GM10847 (cell line): ENCODE data around the gene PDE5A.

Experiments used
- POLR2A ChIP-seq: IDR thresholded peaks from 2 replicates; pipeline ENCODE4 v1.6.1; 2011; ENCODE audit not compliant: insufficient read length; ENCODE audit errors: extremely low read depth

Gene PDE5A

DNA sequence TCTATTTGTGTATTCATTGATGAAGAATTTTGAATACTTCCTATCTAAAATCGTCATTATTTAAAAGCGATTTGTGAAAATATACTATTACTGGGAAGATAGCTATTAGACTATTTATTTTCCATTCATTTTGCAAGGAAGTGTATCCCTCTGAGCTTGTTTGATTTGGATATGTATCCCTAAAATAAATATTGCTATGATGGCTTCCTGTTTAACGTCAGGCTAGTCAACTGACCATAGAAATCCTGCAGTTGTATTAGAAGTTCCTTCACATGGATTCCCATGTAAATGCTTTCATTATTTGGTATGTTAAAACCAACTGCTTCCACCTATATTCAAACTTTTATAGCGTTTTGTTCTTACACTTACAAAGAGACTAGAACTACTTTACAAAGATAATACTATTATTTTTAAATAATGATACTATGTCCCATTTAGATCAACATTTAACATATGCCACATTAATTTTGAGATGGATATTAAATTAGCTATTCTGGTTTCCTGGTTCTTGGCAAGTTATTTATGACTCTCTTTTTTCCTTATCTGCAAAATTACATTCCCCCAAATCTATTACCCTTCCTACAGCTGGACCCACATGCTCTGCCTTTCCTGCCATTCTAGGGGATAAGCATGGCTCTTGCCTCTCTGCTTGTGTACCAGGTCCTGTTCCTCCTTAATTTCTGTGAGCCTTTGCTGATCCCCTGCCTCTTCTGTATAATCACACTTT, 26.7 kb upstream of the PDE5A start:
- no peak for TF ChIP-seq POLR2A

DNA sequence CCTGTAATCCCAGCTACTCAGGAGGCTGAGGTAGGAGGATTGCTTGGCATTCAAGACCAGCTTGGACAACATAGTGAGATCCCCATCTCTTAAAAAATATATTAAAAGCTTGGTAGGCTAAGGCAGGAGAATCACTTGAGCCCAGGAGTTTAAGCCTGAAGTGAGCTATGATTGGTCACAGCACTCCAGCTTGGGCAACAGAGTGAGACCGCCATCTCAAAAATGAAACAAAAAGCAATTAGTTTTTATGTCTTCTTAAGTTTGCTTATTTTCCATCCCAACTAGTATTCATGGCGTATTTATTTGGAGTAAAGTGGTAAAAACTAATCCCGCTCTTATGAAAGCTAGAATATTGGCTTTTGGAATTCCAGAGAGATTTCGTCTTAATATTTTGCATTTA, 25.4 kb upstream of the PDE5A start:
- TF ChIP-seq POLR2A, result no peak

DNA sequence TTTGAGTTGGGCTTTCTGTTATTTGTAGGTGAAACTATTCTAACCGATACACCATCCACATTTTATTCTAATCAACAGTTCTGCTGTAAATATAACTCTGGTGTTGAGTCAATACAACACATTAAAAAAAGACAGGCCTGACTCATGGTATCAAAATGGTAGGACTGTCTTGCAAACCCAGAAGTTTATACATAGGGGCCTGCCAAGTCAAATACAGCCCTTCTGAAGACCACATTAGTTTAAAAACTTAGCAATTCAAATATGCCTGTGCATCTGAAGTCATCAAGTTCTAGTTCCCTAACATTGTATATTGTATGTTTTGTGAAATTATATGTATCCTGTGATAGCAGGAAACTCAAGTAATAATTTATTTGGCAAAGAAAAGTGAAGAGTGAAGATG, 24.4 kb upstream of the PDE5A start:
- TF ChIP-seq POLR2A, result no peak

DNA sequence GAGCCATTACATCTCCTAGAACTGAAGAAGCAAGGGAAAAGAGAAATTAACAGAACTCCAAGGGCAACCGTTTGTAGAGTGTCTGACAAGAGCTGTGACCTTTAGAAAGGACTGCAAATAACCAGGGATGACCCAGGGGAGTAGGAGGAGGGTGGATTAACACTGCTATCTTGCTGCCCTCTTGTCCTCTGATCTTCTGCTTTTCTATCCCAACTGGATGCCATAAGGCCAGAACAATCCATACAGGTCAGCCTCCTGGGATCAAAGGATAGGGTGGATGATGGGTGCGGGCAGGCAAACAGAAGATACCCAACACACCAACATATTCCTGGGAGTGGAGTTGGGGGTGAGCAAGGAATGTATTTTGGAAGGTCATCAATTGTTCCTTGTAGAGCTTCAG, 19.8 kb upstream of the PDE5A start:
- no peak for TF ChIP-seq POLR2A

DNA sequence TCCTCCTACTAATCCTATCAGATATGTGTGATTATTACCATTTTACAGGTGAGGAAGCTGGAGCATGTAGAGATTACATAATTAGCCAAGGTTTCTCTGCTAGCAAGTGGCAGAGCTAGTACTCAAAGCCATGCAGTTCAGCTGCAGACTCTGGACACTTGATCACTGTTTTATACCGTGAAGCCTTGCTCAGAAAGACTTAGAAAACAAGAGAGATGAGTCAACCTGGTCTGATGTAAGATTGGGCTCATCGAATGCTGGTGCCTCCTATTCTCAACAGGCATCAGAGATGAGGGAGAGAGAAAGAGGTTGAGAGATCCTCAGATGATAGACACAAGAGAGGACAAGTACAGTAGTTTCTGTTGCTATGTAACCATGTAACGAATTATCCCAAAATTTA, 19.0 kb upstream of the PDE5A start:
- TF ChIP-seq POLR2A, result no peak

DNA sequence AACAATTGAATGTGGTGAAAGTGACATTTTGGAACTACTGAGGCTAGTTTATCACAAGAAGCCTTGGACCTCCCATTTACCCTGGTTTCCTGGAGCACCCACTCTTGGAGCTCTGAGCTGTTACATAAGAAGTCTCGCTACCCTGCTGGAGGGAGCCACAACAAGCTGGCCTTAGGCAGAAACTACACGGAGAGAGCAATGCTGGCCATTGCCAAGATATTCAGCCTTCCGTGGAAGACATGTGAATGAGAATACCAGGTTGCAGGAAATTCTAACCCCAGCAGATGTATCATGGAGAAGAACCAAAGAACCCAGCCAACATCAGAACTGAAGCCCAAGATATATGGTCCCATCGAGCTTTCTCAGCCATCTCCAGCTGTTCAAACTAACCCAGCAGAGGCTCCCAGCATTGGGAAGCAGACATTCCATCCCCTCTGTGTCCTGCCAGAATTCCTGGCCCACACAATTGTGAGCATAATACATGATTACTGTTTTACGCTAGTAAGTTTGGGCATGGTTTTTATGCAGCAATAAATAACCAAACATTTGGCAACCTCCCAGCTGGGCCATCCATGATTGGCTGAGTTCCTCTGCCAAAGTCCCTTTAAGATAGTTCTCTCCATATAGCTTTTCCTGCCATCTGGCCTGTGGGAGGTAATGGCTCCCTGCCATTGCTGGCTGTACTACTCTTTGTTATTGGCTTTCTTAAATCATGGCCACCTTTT, 17.9 kb upstream of the PDE5A start:
- no peak for TF ChIP-seq POLR2A

DNA sequence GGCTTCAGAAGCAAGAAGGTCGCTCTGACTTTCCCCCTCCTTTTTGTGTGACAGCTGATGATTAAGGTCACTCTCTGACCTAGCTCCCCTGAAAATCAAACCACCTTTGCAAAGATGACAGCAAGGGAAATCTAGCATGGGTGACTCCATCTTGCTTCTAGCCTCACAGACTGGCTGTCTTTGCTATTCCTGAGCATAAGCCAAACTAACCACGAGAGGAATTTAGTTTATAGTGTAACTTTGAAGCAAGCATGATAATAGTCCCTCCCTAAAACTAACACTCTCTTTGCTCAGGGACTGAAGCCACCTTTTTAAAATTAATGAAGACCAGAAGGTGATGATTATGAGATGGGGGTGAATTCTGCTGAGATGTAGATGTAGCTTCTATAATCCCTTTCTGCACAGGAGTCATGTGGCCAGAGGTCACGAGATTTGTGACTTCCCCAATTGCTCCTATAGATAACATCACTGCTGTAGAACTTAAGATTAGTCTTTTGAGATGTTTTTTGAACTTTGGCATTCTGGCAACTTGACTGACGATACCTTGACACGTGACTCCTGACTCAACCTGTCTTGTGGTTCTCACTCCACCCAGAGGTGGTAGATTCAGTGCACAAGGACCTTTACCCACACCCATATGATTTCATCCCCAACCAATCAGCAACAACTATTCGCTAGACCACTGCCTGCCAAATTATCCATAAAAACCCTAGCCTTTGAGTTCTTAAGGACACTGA, 14.9 kb upstream of the PDE5A start:
- TF ChIP-seq POLR2A, result no peak

DNA sequence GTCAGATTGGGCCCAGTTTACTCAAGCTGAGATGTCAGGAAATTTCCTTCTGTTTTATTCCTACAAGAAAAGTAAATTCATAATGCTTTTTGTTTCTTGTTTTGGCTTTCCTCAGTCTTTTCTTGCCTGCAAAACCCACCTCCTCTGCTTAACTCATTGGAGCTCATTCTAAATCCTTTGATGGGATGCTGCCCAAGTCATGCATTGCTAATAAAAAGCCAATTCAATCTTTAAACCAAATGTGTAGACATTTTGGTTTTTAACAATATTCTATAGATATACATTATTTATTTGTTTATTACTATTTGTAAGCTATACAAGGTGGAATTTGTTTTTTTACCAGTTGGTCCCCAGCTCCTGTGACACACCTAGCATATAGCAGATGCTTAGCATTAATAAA, 13.2 kb upstream of the PDE5A start:
- no peak for TF ChIP-seq POLR2A

DNA sequence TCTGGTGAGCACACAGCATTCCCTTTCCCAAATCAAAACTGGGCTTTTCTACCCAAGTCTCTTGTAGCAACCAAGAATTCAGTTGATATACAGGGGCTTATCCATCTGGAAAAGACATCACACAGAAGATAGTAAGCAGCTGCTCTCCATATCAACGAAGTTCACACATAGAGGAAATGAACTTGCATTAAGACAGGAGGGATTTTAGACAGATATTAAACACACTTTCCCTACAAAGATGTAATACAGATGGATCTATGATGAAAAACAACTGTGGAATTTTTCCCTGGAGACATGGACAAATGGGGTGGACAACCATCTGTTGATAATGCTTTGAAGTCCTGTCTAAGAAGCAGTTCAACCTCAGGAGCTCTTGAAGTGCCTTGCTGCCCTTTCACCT, 9.8 kb upstream of the PDE5A start:
- TF ChIP-seq POLR2A, result no peak

DNA sequence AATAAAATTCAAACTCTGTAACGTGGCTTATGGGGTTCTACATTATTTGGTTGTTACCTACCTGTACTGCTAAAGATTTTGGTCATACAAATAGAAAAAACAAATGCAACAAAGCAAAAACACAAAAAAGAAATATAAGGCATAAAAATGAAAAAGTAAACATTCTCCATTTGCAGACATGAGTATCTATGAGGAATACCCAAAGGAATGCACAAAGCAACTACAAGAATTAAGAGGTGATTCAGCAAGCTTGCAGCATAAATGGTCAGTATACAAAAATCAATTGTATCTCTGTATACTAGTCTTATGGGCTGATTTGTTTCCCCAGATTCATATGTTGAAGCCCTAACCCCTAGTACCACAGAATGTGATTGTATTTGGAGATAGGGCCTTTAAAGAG, 3.6 kb upstream of the PDE5A start:
- no peak for TF ChIP-seq POLR2A

DNA sequence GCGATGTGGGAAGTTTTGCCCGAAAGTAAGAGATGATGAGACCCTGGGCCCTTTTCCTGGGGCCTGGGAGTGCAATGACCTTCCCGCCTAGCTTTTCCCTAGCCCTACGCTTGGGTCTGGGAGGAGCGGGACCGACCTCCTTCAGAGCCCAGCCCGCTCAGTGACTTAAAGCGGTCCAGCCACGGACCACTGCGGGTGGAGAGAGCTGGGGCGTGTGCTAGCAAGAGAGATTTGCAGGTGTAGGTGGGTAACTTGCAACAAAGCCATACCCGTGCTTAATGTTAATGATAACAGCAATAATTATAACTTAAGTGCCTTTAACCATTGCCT, 503 bp upstream of the PDE5A start:
- no peak for TF ChIP-seq POLR2A

DNA sequence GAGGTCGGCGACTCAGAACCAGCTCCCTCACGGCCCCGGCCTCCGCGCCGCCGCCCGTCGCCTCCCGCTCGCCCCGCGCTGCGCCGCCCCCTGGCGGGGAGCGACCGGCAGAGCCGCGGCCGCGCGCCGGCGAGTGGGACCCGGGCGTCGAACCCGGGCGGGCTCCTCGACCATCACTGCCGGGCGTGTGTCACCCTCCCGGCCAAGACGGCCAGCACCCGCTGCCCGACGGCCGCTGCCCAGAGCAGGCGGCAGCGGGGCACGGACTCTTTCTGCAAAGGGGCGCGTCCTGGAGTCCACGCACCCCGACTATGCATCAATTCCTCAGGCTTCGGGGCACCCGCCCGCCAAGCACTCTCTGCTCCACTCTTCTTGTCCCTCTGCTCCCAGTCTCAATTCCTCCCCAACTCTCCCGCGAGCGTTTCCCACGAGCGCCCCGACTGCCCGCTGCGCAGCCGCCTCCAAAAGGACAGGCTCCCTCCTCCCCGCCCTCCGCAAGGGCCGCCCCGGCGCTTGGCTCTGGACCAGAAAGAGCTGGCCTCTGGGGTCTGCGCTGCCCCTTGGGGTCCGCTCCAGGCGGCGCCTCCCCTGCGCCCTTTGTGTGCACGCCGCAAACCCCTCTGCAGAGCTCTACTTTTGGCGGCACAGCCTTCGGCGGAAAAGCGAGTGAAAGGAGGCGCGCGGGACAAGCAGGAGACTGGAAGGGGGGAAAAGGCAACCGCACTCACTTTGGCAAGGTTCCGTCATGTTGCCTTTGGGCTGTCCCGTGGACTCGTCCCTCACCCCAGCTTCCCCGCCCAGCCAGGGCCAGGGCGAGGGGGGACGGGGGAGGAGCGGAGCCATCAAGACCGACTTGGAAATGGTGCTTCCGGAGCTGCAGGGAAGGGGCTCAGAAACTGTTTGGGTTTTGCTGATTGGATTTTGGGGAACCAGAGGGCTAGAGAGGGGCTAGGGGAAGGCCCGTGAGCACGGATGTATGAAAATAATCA, 1.0 kb downstream of the PDE5A start:
- no peak for TF ChIP-seq POLR2A

DNA sequence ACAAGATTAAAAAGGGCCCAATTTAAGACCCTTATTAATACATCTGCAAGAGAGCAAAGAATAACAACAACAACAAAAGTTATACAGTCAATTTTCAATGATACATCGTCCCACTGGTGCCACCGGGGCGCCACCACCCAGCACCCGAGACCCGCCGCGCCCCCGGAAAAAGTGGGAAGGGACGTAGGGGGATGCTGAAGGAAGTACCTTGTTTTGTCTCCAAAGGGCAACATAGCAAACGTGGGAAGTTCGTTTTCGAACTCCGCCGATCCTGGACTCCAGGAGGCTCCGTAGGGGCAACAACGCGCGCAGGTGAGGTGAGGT, 1.7 kb downstream of the PDE5A start:
- no peak for TF ChIP-seq POLR2A

DNA sequence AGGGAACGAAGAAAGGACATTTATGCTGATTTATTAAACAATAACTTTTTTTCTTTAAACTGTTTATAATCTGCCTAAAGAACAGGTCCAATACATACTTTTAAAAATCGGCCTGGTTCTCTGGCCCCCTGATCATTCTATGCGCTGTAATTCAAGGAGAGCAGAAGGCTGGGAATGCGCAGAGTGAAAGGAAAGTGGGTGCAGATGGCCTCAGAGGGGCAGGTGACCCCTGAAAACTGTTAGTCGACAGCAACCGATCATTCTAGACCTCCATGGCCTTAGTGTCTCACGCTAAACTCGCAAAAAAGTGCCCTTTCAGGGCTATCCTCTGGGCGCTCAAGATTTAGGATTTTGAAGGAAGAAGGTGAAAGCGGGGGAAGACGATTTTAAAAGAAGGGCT, 2.2 kb downstream of the PDE5A start:
- no peak for TF ChIP-seq POLR2A

DNA sequence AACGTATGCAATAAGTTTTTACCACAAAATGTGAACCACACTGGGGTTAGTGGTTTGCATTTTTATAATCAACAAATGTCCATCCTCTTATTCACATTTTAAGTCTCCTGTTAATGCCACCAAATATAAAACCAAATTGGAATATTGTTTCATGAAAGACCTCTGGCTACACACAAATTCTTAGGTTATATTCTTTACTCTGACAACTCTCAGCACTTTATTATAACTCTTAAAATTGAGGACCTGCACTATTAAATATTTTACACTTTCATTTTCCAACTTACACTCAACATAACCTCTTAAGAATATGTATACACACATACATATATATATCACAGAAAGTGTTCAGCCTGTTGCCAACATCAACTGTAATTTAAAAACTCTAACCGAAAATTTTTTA, 2.8 kb downstream of the PDE5A start:
- TF ChIP-seq POLR2A, result no peak
